Ammon's horn (tissue), 1 donor: ENCODE measurements around the gene NDUFA13.

Experiments
- DNase-seq: peaks from one replicate; pipeline ENCODE4 v3.0.0-alpha.2; 2016; ENCODE audit warnings: low spot score

Gene NDUFA13

DNA sequence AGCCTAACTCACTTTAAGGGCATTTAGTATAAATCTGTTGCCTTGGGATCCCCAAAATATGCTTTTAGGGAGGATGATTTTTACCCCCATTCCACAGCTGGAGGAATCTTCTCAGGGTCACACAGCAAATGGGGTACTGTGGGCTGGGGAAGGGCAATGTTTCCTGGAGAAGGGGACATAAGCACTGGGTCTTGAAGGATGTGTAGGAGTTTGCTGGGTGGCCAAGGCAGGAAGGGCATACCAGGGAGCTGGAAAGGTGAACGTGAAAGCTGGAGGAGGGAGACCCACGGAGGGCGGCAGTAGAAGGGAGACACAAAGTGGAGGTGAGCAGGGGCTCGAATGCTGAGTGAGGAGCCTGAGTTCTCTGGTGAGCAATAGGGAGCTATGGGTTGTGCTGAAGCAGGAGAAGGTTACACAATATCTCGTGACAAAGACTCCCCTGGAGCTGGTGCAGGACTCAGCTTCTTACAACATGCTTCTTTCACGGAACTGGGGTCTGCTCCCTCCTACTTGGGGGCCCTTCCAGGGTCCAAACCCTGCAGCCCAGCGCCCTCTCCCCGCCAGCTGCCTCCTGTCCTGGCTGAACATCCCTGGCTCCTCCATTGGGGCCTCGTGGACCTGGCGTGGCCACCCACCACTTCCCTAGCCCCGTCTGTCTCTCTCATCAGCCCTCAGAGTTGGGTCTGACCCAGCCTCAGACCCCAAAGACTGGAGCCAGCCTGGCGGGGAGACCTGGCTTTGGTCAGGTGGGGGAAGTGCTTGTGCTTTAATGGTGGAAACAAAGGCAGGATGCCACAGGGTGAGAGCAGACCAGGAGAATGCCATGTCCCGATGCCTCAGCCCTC, 33.1 kb downstream of the NDUFA13 start:
- no peak for DNase-seq

DNA sequence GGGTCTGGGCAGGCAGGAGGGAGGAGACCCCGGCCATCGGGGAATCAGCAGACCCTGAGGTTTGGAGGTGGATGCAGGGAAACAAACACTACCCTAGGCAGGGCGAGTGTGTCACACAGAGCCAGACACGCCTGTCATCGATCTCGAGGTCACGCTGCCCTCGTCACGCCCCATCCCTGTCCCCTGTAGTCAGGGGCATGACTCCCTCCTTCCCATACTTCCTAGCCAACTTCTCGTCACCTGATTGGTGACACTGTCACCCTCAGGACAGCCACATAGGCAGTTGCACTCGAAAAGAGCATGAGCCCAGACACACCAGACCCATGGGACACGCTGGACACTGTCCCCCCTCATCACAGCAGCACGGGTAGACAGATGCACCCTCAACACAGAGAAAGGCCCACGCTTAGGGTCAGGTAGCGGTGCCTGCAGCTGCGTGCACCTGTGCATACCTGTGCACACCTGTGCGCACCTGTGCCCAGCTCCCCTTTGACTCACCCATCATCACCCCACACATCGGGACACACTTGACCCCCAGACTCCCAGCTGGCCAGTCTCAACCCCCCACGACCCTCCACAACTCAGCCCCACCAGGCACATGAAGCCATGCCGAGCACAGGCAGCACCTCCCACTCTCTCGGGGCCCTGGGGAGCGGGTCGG, 33.9 kb downstream of the NDUFA13 start:
- DNase-seq = no peak

- DNase-seq = no peak
Observed at GRCh38 chr19:19550485-19550929, 34.5 kb downstream of the NDUFA13 start.

- DNase-seq = no peak
Observed at GRCh38 chr19:19550972-19551852, 35.2 kb downstream of the NDUFA13 start.

- no peak for DNase-seq
Observed at GRCh38 chr19:19551853-19552192, 35.8 kb downstream of the NDUFA13 start.

- DNase-seq = no peak
Observed at GRCh38 chr19:19552798-19553197, 36.8 kb downstream of the NDUFA13 start.

DNA sequence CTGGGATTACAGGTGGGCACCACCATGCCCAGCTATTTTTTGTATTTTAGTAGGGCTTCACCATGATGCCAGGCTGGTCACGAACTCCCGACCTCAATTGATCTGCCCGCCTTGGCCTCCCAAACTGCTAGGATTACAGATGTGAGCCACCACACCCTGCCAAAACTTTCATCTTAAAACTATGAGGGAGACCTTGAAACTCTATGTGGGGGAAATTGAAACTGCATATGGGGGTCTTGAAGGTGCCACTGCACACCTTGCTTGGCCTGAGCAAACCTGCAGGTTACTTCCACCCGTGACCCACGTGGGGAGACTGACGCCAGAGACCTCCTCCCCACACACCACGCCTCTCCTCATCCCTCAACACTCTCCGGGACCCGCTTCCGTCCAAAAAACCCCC, 37.6 kb downstream of the NDUFA13 start:
- no peak for DNase-seq

DNA sequence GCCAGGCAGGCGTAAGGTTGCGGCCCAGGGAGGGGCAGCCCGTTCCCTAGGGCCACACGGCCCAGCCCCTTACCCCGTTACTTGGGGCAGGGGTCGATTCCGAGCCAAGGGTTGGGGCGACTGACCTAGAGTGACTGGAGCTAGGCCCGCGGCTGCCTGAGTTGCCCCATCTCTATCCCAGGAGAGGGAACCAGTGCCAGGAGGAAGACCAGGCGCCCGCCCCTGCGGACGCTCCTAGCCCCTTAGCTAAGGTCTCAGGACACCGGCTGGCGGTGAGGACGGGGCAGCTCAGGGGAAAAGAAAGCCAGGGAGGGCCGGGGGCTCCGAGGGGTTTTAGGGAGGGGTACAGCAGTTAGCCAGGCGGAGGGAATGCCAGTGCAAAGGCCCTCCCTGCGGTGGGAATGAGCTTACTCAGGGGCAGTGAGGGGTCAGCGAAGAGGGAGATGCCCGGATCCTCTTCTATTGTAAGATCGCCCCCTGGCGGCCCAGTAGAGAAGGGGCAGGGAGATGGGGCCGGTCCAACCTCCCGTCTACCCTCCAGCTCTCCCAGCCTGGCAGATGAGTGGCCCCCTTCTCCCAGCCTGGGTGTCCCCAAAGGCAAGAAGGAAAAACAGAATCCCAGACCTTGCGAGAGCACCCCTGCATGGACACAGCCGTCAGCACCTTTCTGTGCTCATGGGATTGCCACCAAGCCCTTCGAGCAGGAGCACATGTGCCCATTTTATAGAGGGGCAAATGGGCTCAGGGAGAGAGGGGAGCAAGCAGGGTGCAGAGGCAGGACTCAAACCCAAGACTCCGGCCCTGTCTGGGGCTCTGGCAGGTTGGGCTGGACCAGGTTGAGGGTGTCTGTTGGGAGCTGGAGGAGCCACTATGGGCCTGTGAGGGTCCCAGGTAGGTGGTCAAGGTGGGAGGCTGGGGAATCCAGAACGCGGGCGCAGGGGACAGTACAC, 38.3 kb downstream of the NDUFA13 start:
- DNase-seq = no peak

DNA sequence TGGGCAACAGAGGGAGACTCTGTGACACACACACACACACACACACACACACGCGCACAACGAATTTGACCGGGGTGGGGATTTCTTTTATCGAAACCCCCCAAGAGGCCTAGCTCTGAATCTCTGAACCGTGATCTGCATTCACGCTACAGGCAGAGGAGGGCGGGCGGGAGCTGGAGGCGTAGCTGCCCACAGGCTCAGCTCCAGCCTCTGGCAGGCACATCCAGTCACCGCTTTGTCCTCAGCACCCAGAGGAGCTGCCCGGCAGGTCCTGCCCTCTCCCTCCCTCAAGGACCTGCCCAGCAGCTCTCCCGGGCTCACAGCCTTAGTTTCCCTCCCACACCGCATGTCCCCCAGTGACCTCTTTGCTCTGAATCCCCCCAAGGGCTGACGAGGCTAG, 42.0 kb downstream of the NDUFA13 start:
- no peak for DNase-seq

DNA sequence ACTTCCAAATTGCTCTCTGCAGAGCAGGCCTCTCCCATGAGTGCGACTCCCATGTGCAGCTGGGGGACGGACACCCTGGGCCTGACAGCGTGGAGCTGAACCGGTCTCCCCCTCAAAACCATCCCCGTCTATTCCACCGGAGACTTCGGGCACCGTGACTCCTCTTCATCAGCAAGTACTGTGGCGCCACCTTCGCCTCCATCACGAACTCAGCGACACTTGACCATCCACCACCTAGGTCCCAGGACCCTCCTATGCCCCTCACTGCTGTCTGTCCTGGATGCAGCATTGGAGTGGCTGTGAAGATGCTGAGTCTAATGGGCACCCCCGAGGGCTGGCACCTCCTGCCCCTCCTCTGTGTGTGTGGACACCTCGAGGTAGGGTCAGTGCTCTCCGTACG, 42.6 kb downstream of the NDUFA13 start:
- no peak for DNase-seq

DNA sequence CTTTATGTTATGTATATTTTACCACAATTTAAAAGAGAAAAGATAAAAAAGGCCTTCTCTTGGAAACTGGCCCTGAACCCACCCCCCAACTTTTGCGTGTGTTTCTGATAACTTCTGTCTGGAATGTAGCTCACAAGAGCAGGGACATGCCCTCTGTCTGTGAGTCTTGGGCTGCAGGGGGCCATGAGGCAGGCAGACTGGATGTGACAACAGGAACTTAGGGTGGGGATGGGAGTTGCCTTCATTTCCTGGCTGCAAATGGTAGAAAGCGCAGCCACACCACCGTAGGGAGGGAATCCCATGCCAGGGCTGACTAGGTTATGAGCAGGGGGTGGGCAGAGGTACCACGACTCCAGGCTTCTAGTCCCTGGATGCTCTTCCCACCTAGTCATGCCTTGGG, 43.9 kb downstream of the NDUFA13 start:
- no peak for DNase-seq

- no peak for DNase-seq
Observed at GRCh38 chr19:19561946-19562664, 46.1 kb downstream of the NDUFA13 start.

GRCh38 chr19:19562665-19563347, 46.8 kb downstream of the NDUFA13 start:
- no peak for DNase-seq

DNA sequence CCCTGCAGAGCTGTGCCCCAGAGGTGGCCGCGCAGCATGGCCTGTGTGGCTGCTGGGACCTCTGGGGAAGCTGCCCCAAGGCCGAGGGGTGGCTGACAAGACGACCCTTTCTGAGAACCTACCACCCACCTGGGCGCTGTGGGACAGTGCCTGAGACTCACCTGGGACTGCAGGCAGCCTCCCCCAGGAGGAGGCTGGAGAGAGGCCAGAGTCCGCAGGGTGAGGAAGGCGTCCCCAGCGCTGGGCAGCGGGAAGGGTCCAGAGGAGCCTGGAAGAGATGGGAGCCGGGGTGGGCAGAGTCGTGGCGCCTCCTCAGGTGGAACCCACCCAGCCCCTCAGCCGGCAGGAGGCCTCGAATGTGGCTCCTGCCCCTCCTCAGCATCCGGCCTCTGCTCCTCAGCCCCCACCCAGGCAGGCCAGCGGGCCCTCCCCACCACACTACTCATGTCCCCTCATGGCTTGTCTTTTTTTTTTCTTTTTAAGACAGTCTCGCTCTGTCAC, 47.4 kb downstream of the NDUFA13 start:
- no peak for DNase-seq

GRCh38 chr19:19566306-19566705, 50.3 kb downstream of the NDUFA13 start:
- no peak for DNase-seq

DNA sequence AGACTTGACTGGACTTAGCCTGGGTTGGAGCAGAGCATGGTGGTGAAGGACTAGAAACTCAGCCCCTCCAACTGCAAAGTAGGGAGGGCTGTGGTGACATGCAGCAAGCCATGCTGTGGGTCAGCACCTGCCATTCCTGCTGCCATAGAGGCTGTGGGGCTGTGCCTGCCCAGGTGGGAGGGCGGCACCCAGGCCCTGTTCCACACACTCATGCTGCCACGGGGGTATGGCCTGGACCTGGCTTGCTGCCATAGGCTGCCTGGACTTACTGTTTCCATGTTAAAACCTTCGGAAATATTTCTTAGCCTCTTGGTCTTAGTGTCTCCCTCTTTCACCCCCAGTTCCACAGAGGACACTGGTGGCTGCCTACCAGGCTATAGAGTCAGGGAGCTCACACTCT, 51.4 kb downstream of the NDUFA13 start:
- no peak for DNase-seq

DNA sequence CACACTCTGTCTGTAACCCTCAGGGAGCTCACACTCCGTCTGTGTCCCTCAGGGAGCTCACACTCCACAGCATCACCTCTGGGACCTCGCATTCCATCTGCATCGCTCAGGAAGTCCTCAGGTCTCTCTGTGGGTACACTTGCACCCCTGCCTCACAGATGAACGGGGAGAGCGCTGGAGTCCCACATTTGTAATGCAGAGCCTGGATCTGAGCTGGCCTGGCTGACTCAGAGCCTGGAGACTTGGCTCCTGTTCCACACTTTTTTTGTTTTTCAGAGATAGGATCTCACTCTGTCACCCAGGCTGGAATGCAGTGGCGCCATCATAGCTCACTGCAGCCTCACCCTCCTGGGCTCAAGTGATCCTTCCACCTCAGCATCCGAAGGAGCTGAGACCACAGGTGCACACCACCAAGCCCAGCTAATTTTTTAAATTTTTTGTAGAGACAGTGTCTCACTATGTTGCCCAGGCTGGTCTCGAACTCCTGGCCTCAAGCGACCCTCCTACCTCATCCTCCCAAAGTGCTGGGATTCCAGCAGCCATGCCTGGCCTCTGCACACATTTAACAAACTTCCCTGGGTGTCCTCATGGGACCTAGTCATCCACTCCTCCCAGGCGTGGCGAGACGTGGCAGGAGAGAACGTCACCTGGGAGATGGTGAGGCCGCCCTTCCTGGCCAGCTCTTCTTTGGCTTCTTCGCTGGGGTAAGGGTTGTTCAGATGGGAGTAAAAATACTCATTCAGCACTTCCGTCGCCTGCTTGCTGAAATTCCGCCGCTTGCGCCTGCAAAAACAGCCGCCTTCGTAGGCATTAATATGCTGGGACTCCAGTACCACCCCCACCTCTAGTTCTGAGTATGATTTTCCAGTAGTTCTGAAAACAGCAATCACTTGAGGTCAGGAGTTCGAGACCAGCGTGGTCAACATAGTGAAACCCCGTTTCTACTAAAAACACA, 53.1 kb downstream of the NDUFA13 start:
- no peak for DNase-seq

- DNase-seq = no peak
Observed at GRCh38 chr19:19570571-19570970, 54.5 kb downstream of the NDUFA13 start.
